Right forelimb (tissue), 1 donor: ENCODE results near the gene OGDH.
"Not testable (repeated sequence)": the region's sequence is repeated elsewhere in the genome, so short reads cannot be mapped to it uniquely, and the experiment has no call there.

Experiments used
- DNase-seq: peaks from one replicate; pipeline ENCODE4 v3.0.0-alpha.2; 2018

Gene OGDH

GRCh38 chr7:44673771-44674170 is 67.3 kb downstream of the OGDH start:
- DNase-seq: no peak

DNA sequence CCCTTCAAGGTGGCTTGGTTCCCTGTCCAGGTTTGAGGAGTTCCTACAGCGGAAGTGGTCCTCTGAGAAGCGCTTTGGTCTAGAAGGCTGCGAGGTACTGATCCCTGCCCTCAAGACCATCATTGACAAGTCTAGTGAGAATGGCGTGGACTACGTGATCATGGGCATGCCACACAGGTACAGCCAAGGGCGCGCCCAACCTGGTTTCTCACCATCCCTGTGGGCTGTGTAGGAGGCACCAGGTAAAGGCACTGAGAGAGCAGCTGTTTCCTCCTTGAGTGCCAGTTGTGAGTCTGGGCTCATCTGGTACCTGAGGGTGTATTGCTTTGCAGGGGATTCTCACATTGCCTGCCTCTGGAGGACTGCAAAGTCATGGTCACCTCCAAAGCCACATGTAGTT is 68.0 kb downstream of the OGDH start:
- DNase-seq: no peak

DNA sequence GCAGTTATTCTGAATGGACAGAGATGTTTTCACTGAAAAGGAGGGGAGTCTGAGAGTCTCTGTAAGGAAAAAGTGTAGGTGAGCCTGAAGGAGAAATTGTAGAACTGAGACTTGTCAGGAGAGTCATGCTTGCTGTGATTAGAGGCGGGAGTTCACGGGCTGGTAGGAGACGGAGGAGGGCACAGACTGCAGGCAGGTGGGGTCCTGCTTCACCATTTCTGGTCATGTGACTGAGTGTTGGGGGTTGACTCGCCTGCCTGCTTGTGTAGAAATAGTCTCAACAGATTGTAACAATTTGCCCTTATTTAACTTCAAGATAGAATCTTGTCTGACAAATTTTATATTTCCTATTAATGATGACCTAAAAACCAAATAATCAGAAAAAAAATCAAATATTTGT is 70.3 kb downstream of the OGDH start:
- DNase-seq: no peak

GRCh38 chr7:44678101-44678470 is 71.7 kb downstream of the OGDH start:
- no peak for DNase-seq

DNA sequence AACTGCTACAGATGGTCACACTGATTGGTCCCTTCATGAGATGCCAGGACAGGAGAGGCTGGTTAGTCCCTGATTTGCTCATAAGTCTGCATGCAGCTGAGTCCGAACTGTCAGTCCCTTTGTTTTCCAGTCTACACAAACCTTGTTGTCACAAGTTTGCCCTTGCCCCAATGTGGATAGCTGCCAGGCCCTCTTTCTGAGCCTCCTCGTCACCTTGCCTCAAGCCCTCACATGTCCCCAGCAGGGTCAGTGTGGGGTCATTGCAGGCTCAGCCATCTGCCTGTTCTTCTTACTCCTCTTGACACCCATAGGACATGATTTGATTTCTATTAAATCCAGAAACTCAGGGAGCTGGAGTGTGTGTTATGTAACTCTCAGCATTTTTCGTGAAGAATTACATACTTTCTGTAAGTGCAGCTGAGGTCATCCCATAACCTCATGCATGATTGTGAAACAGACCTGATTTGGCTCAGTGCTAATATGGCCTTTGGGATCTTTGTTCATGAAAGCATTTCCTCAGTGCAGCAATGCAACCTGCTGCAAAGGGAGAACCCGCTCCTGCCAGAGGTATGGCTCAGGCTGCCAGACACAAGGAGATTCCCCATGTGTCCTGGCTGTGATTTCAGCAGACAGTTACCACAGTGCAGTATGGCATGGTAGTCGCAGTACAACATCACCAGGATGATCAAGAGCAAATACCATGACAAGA is 72.2 kb downstream of the OGDH start:
- no peak for DNase-seq

DNA sequence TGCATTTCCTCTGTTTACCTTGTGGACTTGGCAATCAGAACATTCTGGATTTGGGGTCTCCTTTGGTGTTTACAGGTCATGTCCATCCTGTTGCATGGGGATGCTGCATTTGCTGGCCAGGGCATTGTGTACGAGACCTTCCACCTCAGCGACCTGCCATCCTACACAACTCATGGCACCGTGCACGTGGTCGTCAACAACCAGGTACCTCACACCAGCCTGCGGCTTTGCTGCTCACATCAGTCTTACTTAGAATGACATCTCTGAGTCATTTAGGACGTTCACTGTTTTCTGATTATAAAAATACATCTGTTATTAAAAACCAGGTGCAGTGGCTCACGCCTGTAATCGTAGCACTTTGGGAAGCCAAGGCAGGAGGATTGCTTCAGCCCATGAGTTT is 75.2 kb downstream of the OGDH start:
- no peak for DNase-seq

DNA sequence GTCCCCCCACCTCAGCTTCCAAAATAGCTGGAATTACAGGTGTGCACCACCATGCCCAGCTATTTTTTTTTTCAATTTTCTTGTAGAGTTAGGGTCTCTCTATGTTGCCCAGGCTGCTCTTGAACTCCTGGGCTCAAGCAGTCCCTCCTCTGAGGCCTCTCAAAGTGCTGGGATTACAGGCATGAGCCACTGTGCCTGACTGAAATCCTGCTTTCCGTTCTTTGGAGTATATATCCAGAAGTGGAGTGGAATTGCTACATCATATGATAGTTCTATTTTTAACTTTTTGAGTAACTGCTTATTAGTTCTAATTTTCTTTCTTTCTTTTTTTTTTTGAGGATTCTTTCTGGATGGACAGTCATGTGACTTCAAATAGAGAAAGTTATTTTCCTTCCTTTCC is 79.3 kb downstream of the OGDH start:
- DNase-seq: no peak

- no peak for DNase-seq
Measured at GRCh38 chr7:44689427-44689826, 83.0 kb downstream of the OGDH start.

DNA sequence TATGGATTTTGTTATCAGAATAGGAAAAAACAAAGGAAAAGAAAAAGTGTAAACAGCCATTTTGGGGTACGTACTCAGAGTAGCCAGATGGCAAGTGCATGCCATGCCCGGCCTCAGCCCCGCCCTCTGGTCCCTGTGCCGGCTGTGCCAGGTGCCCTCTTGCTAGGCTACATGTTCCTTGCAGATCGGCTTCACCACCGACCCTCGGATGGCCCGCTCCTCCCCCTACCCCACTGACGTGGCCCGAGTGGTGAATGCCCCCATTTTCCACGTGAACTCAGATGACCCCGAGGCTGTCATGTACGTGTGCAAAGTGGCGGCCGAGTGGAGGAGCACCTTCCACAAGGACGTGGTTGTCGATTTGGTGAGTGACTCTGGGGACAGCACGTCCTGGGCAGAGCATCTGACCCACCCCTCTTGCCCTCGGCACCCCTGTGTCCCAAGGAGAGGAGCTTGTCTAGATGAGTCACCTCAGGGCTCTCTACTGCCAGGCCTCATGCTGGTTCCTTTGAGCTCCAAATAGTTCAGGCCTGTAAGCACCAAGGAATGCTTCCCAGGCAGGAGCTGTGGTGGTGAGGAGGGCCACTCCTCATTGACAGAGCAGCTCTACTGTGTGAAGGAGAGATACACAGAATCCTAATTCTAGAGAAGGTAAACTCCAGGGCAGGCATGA is 87.3 kb downstream of the OGDH start:
- DNase-seq: no peak

DNA sequence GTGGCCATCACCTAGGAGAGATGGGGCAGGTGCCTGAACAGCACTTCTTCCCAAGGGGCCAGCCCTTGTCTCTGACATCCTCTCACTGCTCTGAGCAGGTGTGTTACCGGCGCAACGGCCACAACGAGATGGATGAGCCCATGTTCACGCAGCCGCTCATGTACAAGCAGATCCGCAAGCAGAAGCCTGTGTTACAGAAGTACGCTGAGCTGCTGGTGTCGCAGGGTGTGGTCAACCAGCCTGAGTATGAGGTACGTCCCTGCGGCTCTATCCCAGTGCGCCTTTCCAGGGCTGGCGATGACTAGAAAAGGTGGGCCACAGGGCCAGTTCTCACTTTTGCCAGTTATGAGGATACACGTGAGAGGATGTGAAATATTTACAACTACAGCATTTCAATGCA is 87.9 kb downstream of the OGDH start:
- DNase-seq: no peak

- DNase-seq: no peak
Measured at GRCh38 chr7:44694766-44695165, 88.3 kb downstream of the OGDH start.

DNA sequence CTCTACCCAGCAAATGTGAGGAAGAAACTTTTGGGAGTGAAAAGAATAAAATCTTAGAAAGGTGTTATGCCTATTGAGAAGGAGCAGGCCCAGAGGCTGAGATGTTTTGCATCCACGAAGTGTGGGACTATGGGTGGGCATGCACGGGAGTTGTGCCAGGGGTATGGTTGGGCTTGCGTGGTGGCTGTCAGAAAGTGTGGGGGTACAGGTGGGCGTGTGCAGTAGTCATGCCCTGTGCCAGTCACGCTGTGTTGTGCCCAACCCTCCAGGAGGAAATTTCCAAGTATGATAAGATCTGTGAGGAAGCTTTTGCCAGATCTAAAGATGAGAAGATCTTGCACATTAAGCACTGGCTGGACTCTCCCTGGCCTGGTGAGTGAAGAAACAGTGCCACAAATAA is 89.3 kb downstream of the OGDH start:
- no peak for DNase-seq

- no peak for DNase-seq
Measured at GRCh38 chr7:44696728-44697127, 90.3 kb downstream of the OGDH start.

GRCh38 chr7:44697136-44698045 is 91.0 kb downstream of the OGDH start:
- DNase-seq: no peak

- DNase-seq: no peak
Measured at GRCh38 chr7:44698046-44698580, 91.7 kb downstream of the OGDH start.

GRCh38 chr7:44699598-44699997 is 93.2 kb downstream of the OGDH start:
- not testable (repeated sequence) for DNase-seq

DNA sequence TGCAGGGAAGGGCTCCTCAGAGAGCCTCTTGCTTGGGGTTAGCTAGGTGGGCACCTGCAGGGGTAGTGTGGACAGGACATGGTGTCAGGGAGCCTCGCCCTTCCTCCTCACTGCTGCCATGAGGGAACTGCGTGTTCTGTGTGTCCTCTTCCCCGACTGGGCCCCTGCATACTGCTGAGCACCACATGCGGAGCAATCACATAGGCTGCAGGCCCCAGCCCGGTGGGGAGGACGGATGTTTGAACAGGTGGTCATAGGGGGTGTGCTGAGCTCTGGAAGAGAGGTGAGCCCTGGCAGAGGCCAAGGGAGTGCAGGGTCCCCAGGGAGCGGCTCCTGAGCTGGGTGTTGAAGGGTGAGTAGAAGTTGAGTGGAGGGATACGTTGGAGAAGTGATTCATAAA is 93.9 kb downstream of the OGDH start:
- DNase-seq: no peak

DNA sequence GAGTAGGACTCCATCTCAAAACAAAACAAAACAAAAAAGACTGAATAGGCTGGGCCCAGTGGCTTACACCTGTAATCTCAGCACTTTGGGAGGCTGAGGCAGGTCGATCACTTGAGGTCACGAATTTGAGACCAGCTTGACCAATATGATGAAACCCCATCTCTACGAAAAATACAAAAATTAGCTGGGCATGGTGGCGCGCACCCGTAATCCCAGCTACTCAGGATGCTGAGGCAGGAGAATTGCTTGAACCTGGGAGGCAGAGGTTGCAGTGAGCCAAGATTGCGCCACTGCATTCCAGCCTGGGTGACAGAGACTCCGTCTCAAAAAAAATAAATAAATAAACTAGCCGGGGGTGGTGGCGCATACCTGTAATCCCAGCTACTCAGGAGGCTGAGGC is 97.0 kb downstream of the OGDH start:
- DNase-seq: not testable (repeated sequence)

GRCh38 chr7:44703921-44704320 is 97.5 kb downstream of the OGDH start:
- DNase-seq: no peak

GRCh38 chr7:44705434-44705833 is 99.0 kb downstream of the OGDH start:
- DNase-seq: no peak

DNA sequence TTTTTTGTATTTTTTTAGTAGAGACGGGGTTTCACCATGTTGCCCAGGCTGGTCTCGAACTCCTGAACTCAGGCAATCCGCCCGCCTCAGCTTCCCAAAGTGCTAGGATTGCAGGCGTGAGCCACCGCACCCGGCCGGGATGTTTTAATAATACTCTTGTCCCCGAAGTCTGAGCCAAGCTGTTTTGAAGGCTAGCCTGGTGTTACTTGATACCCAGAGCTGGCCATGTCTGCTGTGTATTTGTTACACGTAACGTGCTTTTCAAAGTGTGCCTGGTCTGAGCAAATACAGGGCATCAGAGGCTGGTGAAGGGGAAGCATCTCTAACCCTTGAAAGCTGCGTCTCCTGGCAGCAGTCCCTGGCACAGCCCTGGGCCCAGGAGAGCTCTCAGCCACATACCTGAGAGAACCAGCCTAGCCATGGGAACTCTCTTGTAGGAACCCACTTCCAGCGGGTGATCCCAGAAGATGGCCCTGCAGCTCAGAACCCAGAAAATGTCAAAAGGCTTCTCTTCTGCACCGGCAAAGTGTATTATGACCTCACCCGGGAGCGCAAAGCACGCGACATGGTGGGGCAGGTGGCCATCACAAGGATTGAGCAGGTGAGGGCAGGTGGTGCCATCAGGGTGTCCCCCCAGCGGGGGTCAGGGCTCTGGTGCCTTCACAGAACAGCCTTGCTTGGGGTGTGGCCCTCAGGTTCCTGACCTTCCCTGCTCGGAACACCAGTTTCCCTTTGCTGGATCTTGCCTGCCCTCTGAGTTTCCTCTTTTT is 100.5 kb downstream of the OGDH start:
- DNase-seq: no peak

DNA sequence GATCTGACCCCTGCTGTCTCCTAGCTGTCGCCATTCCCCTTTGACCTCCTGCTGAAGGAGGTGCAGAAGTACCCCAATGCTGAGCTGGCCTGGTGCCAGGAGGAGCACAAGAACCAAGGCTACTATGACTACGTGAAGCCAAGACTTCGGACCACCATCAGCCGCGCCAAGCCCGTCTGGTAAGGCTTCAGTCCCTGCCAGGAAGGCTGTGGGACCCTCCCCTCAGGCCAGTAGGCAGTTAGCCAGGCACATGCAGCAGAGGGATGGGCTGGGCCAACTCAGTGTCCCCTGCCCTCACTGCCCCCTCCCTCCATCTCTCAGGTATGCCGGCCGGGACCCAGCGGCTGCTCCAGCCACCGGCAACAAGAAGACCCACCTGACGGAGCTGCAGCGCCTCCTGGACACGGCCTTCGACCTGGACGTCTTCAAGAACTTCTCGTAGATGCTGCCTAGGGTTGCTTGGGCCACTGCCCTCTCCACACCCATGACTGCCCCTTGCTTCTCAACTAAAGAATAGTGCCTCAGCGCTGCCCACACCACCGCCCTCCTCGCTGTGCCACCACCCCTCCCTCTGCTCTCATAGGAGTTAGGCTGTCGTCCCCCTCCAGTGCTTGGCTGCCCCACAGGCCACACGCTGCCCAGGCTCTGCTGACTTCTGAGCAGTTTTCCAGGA is 101.3 kb downstream of the OGDH start:
- DNase-seq: no peak
